ENCODE data around the gene TCEAL7.
A peak's percentile ranks its signal among the peaks of the same experiment; 100 is the strongest.
"Not testable (repeated sequence)": the region's sequence is repeated elsewhere in the genome, so short reads cannot be mapped to it uniquely, and the experiment has no call there.

TCEAL7 gene

GRCh38 chrX:103329991-103330390 lies at the start of gene TCEAL7:
TCEAL7 (plus strand) TSS chrX:103330239; CDS start chrX:103331404, 1,165 bp downstream.
- no peak for TF ChIP-seq CTCF (IDR thresholded peaks at IDR 0.05; ENCODE audit: low read depth, low read length)
- H3K4me3 ChIP-seq (replicated peaks in 1 of 2; ENCODE audit: low read depth in 2 of 2, low read length in 2 of 2): peak within 1 kb of the TSS; percentile 13 to 43
- DNase-seq (ENCODE audit: low read depth in 2 of 2): peak; percentile 32 to 33

- H3K4me3 ChIP-seq (replicated peaks in 1 of 2; ENCODE audit: low read depth in 2 of 2, low read length in 2 of 2): no peak overlapping the region
- TF ChIP-seq CTCF (IDR thresholded peaks at IDR 0.05; ENCODE audit: low read depth, low read length): no peak
- no peak for DNase-seq (ENCODE audit: low read depth in 2 of 2)
Observed at GRCh38 chrX:103293118-103293517, 36.9 kb upstream of the TCEAL7 start.

- no peak for TF ChIP-seq CTCF (IDR thresholded peaks at IDR 0.05; ENCODE audit: low read depth, low read length)
- DNase-seq (ENCODE audit: low read depth in 2 of 2): no peak
- H3K4me3 ChIP-seq (replicated peaks in 1 of 2; ENCODE audit: low read depth in 2 of 2, low read length in 2 of 2): no peak overlapping the region
Observed at GRCh38 chrX:103304705-103305104, 25.3 kb upstream of the TCEAL7 start.

- DNase-seq (ENCODE audit: low read depth in 2 of 2); H3K4me3 ChIP-seq (replicated peaks in 1 of 2; ENCODE audit: low read depth in 2 of 2, low read length in 2 of 2): not testable (repeated sequence)
Observed at GRCh38 chrX:103305666-103306065, 24.4 kb upstream of the TCEAL7 start.

- DNase-seq (ENCODE audit: low read depth in 2 of 2): no peak
- TF ChIP-seq CTCF (IDR thresholded peaks at IDR 0.05; ENCODE audit: low read depth, low read length): no peak
- H3K4me3 ChIP-seq (replicated peaks in 1 of 2; ENCODE audit: low read depth in 2 of 2, low read length in 2 of 2): no peak overlapping the region
Observed at GRCh38 chrX:103309860-103310554, 20.0 kb upstream of the TCEAL7 start.

- no peak for TF ChIP-seq CTCF (IDR thresholded peaks at IDR 0.05; ENCODE audit: low read depth, low read length)
- peak within 1 kb of the TSS; percentile 31 to 38 for H3K4me3 ChIP-seq (replicated peaks in 1 of 2; ENCODE audit: low read depth in 2 of 2, low read length in 2 of 2)
- peak; percentile 5 to 9 for DNase-seq (ENCODE audit: low read depth in 2 of 2)
Observed at GRCh38 chrX:103310555-103311398, 19.3 kb upstream of the TCEAL7 start, which contains the start of gene BEX2. BEX2 (minus strand) TSS chrX:103310990; CDS start chrX:103309976, 1,014 bp downstream.

GRCh38 chrX:103311399-103311780 lies 18.6 kb upstream of the TCEAL7 start:
- no peak for TF ChIP-seq CTCF (IDR thresholded peaks at IDR 0.05; ENCODE audit: low read depth, low read length)
- no peak for DNase-seq (ENCODE audit: low read depth in 2 of 2)
- H3K4me3 ChIP-seq (replicated peaks in 1 of 2; ENCODE audit: low read depth in 2 of 2, low read length in 2 of 2): no peak overlapping the region

Data from cardiac fibroblast (primary cell).